HEK293T (cell line): Measurements from ENCODE around the gene CORO2B.

ENCODE experiments used
- FOXA1 ChIP-seq: fragments of 450-650 bp; IDR thresholded peaks from 2 replicates; pipeline ENCODE4 v1.6.1; 2016; ENCODE audit warnings: mild to moderate bottlenecking
- FOXK2 ChIP-seq: fragments of 450-650 bp; IDR thresholded peaks from 2 replicates; pipeline ENCODE4 v1.6.1; 2016; ENCODE audit warnings: mild to moderate bottlenecking
- TF ChIP-seq, protein P1 (sequence below): fragments of 450-650 bp; IDR thresholded peaks from 2 replicates; pipeline ENCODE4 v1.6.1; 2016

DNA sequence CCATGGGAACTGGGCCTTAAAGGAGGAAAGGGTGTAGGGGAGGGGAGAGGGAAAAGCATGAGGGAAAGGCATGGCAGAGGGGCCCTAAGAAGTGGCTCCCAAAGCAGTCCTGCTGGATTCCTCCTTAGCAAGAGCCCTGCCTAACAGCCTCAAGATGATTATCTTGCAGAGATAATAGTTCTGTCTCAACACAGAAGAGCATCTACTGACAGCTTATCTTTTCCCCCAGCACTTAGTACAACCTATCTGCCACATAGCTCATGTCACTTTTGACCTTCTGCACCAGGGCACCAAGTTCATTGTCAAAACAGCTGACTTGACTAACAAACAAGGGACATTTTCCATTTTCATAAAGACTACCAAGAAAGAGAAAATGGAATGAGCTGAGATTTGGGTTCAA lies 155.6 kb downstream of the CORO2B start:
- TF ChIP-seq, protein P1, sequence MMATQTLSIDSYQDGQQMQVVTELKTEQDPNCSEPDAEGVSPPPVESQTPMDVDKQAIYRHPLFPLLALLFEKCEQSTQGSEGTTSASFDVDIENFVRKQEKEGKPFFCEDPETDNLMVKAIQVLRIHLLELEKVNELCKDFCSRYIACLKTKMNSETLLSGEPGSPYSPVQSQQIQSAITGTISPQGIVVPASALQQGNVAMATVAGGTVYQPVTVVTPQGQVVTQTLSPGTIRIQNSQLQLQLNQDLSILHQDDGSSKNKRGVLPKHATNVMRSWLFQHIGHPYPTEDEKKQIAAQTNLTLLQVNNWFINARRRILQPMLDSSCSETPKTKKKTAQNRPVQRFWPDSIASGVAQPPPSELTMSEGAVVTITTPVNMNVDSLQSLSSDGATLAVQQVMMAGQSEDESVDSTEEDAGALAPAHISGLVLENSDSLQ: no peak
- TF ChIP-seq FOXA1 (no peak), FOXK2 (no peak)
